Mesenchymal stem cell (in vitro differentiated cells and primary cell): ENCODE data around the gene DHX16.

Experiments used
- DNase-seq: peaks from one replicate; pipeline ENCODE4 v3.0.0-alpha.2; 2013
- H2AFZ ChIP-seq: one replicate; pipeline ENCODE4 v1.6.1; 2013; ENCODE audit warnings: low read depth, mild to moderate bottlenecking, control low read depth, inconsistent platforms, low read length, moderate library complexity
- H2AK5ac ChIP-seq: 2 replicates; pipeline ENCODE4 v1.6.1; 2013; ENCODE audit warnings: low read length, moderate library complexity, mild to moderate bottlenecking, inconsistent platforms; ENCODE audit not compliant: severe bottlenecking
- H2BK120ac ChIP-seq: one replicate; pipeline ENCODE4 v1.6.1; 2013; ENCODE audit warnings: low read depth, mild to moderate bottlenecking, inconsistent platforms, low read length, moderate library complexity
- H2BK12ac ChIP-seq, 2 experiments: one replicate each; pipeline ENCODE4 v1.6.1; 2013; ENCODE audit warnings: inconsistent platforms in 2 of 2, low read length in 2 of 2, mild to moderate bottlenecking in 2 of 2, moderate library complexity in 2 of 2, control low read depth in 1 of 2
- H2BK15ac ChIP-seq: one replicate; pipeline ENCODE4 v1.6.1; 2013; ENCODE audit warnings: mild to moderate bottlenecking, low read depth, inconsistent platforms; ENCODE audit not compliant: poor library complexity, severe bottlenecking
- H2BK5ac ChIP-seq: 2 replicates; pipeline ENCODE4 v1.6.1; 2013; ENCODE audit warnings: low read depth, mild to moderate bottlenecking, low read length, control low read depth, inconsistent platforms; ENCODE audit not compliant: poor library complexity, severe bottlenecking
- H3K14ac ChIP-seq, 2 experiments: one replicate each; pipeline ENCODE4 v1.6.1; 2013; ENCODE audit warnings: inconsistent platforms in 2 of 2, low read length in 2 of 2, control low read depth in 1 of 2, mild to moderate bottlenecking in 1 of 2, moderate library complexity in 1 of 2
- H3K18ac ChIP-seq, 2 experiments: one replicate each; pipeline ENCODE4 v1.6.1; 2013; ENCODE audit warnings: inconsistent platforms in 2 of 2, low read length in 2 of 2, control low read depth in 1 of 2, low read depth in 1 of 2, mild to moderate bottlenecking in 1 of 2
- H3K23ac ChIP-seq, 2 experiments: one replicate each; pipeline ENCODE4 v1.6.1; 2013; ENCODE audit warnings: inconsistent platforms in 2 of 2, low read length in 2 of 2, mild to moderate bottlenecking in 2 of 2, moderate library complexity in 2 of 2, control low read depth in 1 of 2
- H3K27ac ChIP-seq: 2 replicates; pipeline ENCODE4 v1.5.1; 2013; ENCODE audit warnings: mild to moderate bottlenecking, moderate library complexity, low read length, control low read depth, inconsistent platforms; ENCODE audit not compliant: poor library complexity, severe bottlenecking
- H3K27me3 ChIP-seq, 2 experiments: 2 replicates each; pipeline versions ENCODE4 v1.6.1 to v1.7.0; 2013; ENCODE audit warnings: low read length in 2 of 2, mild to moderate bottlenecking in 2 of 2, moderate library complexity in 2 of 2, control low read depth in 1 of 2, inconsistent platforms in 1 of 2; ENCODE audit not compliant: control insufficient read depth in 1 of 2, insufficient read depth in 1 of 2
- H3K36me3 ChIP-seq, 2 experiments: 2 replicates each; pipeline versions ENCODE4 v1.6.1 to v1.7.0; 2013; ENCODE audit warnings: low read length in 2 of 2, control low read depth in 1 of 2, inconsistent platforms in 1 of 2, low read depth in 1 of 2, mild to moderate bottlenecking in 1 of 2; ENCODE audit not compliant: insufficient read depth in 2 of 2, control insufficient read depth in 1 of 2
- H3K4ac ChIP-seq, 2 experiments: one replicate each; pipeline ENCODE4 v1.6.1; 2013; ENCODE audit warnings: inconsistent platforms in 2 of 2, low read length in 2 of 2, mild to moderate bottlenecking in 2 of 2, moderate library complexity in 2 of 2, control low read depth in 1 of 2, low read depth in 1 of 2
- H3K4me1 ChIP-seq: 2 replicates; pipeline ENCODE4 v1.6.1; 2013; ENCODE audit warnings: low read depth, low read length, control low read depth; ENCODE audit not compliant: control insufficient read depth, insufficient read depth
- H3K4me2 ChIP-seq: 2 replicates; pipeline ENCODE4 v1.6.1; 2013; ENCODE audit warnings: low read length, mild to moderate bottlenecking, inconsistent platforms; ENCODE audit not compliant: poor library complexity, severe bottlenecking
- H3K4me3 ChIP-seq, 2 experiments: 2 replicates each; pipeline versions ENCODE4 v1.5.1 to v1.7.0; 2013; ENCODE audit warnings: low read length in 2 of 2, mild to moderate bottlenecking in 2 of 2, control low read depth in 1 of 2, low read depth in 1 of 2; ENCODE audit not compliant: insufficient read depth in 1 of 2
- H3K79me1 ChIP-seq: replicated peaks from 2 replicates; pipeline ENCODE4 v1.6.1; 2013; ENCODE audit warnings: mild to moderate bottlenecking, control low read depth, low read length, inconsistent platforms; ENCODE audit not compliant: poor library complexity, severe bottlenecking
- H3K9ac ChIP-seq: 2 replicates; pipeline ENCODE4 v1.7.0; 2013; ENCODE audit warnings: mild to moderate bottlenecking, low read length, moderate library complexity
- H3K9me3 ChIP-seq: 2 replicates; pipeline ENCODE4 v1.7.0; 2013; ENCODE audit warnings: mild to moderate bottlenecking, low read length; ENCODE audit not compliant: control insufficient read depth
- H4K8ac ChIP-seq: one replicate; pipeline ENCODE4 v1.6.1; 2013; ENCODE audit warnings: inconsistent platforms, mild to moderate bottlenecking, low read length, moderate library complexity
- H4K91ac ChIP-seq: one replicate; pipeline ENCODE4 v1.6.1; 2013; ENCODE audit warnings: mild to moderate bottlenecking, low read length, inconsistent platforms
- WGBS: methylation state at CpG from one replicate; pipeline ENCODE4 v1.1.7; 2013; ENCODE audit warnings: mixed read lengths; 5-methylcytosine and 5-hydroxymethylcytosine counted together

DHX16 gene

DNA sequence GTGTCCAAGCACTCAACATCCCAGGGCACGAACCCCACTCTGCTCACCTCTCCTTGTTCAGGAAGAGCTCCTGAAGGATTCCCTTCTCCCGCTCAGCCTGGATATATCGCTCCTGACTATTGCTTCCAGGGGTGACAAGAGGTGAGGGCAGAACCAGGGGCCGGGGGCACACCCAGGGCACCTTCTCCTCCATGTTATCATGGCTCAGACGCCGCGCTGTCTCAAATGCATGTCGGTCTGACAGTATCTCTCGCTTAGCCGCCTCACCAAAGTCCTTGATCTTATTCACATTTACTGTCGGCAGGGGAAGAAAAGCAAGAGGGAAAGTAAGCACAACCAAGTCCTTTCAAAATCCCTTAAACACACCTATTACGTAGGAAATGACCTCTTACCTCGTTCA, 68.8 kb downstream of the DHX16 start:
- no peak overlapping the region for H2AFZ ChIP-seq
- no peak overlapping the region for H2BK12ac ChIP-seq
- no peak overlapping the region for H2AK5ac ChIP-seq
- no peak overlapping the region for H3K14ac ChIP-seq
- no peak for DNase-seq
- H3K4me1 ChIP-seq = no peaks in the 10 kb centered on the region
- H3K4ac ChIP-seq = no peak overlapping the region
- H4K91ac ChIP-seq = no peak overlapping the region
- no peaks in the 10 kb centered on the region for H3K9me3 ChIP-seq
- peaks cover 64 to 87% of the 10 kb centered on the region in 2 experiments for H3K36me3 ChIP-seq
- peaks cover 33% of the 10 kb centered on the region for H3K79me1 ChIP-seq
- no peak overlapping the region for H3K27ac ChIP-seq
- H2BK5ac ChIP-seq = no peak overlapping the region
- H2BK120ac ChIP-seq = no peak overlapping the region
- no peak overlapping the region for H3K9ac ChIP-seq
- 96% methylated on average over 13 of the region's 13 CpGs for WGBS
- no peak overlapping the region for H3K4me3 ChIP-seq
- H4K8ac ChIP-seq = no peak overlapping the region
- no peak overlapping the region for H3K23ac ChIP-seq
- H3K27me3 ChIP-seq = no peaks in the 10 kb centered on the region
- H2BK15ac ChIP-seq = no peak overlapping the region
- H3K4me2 ChIP-seq = no peak overlapping the region
- no peak overlapping the region for H3K18ac ChIP-seq
